ENCODE data around the gene LGR6.
"Not testable (repeated sequence)": the region's sequence is repeated elsewhere in the genome, so short reads cannot be mapped to it uniquely, and the experiment has no call there.

The LGR6 gene

DNA sequence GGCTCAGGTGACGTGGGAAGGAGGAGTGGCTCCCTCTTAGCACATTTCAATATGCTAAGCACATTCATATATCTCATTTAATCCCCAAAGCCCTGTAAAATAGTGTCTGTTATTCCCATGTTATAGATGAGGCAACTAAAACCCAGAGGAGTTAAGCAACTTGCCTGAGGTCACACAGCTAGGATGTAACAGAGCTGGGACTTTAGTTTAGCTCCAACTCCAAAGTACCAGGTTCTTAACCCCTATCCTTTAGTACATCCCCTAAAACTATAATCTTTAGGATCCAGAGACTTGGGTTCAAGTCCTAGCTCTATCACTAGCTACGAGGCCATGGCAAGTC, 48.5 kb downstream of the LGR6 start:
- no peak for DNase-seq

DNA sequence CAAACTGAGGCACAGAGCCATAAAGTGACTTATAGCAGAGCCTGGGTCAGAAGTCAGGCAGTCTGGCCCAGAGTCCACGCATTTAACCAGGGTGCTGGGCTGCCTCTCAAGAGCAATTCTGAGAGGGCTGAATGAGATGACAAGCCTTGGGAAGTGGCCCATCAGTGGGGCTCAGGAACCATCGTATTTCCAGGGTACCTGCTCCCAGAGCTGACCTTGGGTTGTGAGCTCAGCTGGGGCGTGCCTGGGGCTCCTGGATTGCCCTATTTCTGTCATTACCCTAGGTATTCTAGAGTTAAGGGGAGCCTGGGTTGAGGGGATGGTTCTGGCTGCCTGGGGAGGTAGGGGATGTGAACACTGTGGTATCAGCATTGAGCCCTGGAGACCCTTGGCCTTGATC, 49.4 kb downstream of the LGR6 start:
- DNase-seq: no peak

DNA sequence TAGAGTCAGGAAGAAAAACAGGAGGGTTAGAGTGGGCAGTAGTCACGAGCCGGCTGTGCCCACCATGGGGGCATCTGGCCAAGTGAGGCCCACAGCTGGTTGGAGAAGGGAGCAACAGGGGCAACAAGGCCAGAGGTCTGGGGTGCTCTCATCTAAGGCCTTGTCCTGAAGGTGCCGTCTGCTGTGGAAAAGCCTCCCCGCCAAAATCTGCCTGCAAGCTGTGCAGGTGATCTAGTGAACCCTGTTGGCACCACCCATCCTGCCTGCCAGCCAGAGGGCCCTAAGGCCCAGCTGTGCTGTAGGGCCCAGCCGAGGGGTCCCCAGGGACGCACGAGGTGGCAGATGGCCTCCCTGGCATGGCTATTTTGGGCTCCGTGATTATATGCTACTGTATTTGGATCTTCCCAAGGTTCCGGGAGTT, 51.3 kb downstream of the LGR6 start:
- DNase-seq: no peak

DNA sequence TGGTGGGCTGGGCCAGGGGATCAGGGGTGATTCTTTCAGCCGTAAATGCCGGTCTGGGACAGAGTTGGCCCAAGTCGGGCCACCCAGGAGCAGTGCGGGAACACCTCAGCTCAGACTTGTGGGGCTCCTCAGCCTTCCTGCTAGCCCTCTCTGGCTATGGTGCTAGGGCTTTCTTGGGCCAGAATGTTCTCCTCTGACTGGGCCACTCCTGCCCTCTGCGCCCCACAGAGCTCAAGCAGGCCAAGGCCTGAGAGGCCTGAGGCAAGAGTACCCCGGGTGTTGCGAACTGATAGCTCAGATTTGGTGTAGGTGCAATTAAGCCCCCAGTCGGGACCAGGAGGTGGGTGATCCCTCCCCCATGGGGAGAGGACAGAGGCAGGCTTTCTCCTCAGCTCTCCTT, 51.8 kb downstream of the LGR6 start:
- DNase-seq: no peak

DNA sequence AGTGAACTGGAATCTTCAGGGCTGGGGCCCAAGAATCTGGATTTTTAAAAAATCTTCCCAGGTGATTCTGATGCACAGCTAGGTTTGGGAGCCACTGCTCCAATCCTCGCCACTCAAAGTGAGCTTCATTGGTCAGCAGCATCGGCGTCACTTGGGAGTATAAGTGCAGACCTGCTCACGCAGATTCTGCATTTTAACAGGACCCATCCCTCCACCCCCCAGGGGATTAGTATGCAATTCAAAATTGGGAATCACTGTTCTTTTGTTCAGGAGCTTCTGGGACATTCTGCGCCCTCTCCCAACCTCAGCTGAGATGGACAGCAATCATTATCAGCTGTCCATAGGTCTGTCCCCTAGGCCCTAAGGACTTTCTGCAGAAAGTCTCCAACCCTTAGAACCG, 53.5 kb downstream of the LGR6 start:
- no peak for DNase-seq

DNA sequence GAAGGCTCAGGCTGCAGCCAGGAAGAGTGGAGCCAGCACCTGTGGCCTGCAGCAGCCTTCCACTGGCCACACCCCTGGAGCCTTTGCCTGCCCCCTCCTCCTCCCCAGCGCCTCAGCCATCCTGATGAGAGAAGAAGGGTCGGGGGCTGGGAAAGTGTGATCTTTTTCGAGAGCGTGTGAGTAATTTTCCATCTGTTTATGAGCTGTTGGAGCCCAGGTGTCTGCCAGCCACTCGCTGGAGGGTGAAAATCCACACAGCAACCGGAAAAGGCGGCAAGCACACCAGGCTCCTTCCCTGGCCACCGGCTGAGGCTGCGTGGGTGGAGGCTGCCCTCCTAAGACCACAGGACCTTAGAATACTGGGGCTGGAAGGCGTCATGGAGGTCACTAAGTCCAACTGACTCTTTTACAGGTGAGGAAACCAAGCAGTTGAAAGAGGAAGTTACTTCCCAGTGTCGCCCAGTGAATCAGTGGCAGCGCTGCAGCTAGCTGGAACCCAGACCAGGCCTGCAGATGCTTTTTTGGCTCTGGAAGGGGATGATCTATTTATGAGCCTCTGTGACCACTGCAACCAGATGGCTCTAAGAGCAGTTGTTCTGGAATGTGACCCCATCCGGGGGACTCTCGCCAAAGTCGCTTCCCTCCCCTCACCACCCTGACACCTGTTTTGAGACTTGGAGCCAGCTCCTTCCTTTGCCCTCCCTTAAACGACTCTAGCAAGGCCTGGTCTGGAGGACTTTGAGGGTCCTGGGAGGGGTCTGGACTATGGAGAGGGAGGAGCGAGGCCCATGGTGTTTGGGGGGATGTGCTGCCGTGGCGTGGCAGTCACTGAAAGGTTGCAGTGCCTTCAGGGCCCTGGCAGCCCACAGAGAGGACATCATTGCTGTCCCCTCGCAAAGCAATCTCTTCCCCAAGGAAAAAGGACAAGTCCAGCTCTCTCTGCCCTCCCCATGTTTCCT, 54.5 kb downstream of the LGR6 start:
- no peak for DNase-seq

DNA sequence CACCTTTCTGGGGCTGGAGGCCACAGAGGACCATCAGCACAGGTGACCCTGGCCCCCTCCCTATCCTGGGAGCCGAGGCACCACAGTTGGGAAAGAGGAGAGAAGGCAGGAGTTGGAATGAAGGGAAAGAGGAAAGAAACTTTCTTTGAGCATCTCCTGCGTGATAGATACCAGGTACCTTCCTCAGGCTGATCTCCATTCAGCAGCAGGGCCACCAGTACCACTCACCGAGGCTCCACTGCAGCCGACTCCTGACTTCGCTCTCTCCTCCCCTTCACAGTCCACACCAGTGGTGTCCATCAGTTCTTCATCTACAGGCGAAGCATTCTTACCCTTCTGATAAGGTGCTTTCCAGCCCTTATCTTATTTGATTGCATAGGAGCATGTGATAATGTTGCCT, 55.3 kb downstream of the LGR6 start:
- DNase-seq: no peak

DNA sequence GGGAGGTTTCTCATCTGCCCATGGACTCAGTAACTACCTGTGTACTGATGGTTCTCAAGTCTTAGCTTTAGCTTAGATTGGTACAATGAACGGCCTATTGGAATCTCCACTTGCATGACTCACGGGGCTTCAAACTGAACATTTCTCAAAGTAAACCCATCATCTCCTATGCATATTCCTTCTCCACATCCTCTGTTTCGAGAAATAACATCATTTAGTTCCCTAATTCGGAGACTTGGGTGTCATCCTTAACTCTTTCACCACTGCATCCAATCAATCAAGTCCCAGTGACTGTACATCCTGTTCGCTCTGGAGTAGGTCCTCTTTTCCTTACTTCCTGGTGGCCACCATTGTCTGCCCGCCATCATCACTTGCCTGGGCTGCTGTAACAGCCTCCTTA, 55.8 kb downstream of the LGR6 start:
- DNase-seq: no peak

DNA sequence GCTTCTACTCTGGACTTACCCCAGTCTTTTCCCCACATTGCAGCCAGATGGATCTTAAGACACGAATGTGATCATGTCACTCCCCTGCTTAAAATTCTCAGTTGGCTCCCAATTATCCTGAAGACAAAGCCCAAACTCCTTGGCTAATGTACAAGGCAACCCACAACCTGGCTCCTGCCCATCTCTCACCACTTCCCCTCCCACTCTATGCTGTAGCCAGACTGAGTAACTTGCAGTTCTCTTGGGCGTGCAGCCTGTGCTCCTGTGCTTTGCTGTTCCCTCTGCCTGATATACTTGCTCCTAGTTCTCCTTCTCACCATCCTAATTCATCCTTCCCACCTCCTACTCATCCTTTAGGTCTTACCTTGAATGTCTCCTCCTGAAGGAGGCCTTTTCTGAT, 56.2 kb downstream of the LGR6 start:
- no peak for DNase-seq

DNA sequence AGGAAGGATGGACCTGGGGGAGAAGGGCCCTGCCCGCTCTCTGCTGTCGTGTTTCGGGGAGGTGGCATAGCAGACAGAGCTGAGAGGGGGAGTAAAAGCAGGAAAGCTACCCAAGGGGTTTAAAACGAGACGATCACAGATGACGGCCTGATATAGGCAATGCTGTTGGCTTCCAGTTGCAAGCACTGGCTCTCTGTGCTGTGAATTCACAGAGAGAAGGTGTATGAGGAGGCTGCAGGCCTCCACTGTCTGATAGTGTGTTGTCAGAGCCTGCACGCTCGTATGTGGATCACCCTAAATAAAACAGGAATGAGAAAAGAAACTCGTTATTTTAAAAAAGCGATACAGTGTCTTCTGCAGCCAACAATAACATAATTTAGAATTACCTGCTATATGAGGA, 57.4 kb downstream of the LGR6 start:
- no peak for DNase-seq

DNA sequence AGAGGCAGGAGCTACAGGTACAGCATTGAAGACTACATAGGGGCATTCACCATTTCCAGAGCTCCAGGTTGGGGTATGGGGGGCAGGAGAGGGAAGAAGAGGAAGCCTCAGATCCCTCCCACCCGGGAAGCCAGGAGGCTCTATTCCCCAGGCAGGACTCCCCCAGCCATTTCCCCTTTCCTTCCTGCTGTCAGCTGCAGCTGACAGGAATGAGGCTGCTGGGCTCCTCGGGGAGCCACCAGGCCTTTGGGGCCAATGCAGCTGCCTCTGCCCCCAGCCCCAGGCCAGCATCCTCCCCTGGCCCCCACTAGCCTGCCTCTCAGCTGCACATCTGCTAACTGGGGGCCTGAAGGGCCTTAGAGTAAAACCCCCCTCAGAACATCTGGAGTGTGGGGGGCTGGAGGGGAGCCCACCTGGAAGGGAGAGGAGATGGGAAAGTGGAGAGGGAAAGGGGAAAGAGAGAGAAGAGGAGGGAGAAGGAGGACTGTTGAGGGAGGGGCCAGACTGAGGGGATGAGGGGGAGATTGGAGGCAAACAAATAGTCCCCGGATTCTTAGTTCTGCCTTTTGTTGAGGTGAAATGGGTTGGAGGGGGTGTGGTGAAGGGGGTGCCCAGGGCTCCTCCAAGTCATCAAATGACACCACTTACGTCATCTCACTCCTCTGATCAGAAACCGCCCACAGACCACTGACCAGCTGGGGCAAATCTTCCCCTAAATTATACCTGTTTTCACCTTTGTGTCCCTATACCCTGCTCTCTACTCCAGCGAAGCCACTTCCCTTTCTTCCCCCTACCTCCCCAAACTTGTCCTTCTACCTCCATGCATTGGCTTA, 58.0 kb downstream of the LGR6 start:
- DNase-seq: no peak

DNA sequence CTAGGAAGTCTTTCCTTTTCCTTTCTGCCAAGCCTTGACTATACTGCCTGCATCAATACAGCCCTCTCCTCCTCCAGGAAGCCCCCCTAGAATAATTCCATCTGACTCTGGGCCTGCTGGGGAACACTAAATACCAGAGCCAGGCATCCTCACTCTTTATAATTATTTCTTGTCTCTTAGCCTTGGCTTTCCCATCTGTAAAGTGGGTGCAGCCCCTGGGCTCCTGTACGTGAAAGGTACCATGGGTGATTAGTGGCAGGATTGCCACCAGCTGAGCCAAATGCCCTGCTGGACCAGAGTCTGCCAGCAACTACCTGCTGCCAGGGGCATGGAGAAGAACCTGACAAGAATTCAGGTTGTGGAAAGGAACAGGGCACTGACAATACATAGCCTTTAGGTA, 58.7 kb downstream of the LGR6 start:
- no peak for DNase-seq

DNA sequence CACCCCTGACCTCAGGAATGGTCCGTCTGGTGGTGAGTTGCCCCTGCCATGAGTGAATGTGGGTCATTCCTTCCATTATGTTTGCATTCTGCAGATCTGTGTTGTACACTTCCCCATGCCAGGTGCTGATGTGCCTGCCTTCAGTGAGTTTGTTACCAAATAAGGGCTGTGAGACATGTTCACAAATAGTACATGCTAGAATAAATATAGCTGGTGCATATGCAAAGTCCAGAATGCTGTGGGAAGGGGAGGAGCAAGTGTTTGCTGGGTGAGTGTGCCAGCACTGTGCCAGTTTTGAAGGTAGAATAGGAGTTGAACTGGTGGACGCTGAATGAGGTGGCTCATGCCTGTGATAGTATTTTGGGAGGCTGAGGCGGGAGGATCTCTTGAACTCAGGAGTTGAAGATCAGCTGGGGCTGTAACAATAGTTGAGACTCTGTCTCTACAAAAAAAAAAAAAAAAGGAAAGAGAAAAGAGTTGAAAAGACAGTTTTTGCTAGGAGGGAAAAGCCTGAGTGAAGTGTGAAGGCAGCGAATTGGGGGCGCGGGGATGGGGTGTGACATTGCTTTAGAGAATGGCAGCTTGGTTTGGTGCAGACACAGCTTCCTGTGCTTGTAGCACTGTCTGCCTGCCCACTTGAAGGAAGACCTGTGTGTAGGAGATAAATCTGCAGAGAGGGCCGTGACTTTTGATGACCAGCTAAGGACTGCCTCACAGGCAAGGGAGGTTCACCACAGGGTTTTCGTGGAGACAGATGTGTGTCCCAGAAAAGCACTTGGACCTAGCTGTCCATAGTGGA, 61.1 kb downstream of the LGR6 start:
- DNase-seq: no peak

DNA sequence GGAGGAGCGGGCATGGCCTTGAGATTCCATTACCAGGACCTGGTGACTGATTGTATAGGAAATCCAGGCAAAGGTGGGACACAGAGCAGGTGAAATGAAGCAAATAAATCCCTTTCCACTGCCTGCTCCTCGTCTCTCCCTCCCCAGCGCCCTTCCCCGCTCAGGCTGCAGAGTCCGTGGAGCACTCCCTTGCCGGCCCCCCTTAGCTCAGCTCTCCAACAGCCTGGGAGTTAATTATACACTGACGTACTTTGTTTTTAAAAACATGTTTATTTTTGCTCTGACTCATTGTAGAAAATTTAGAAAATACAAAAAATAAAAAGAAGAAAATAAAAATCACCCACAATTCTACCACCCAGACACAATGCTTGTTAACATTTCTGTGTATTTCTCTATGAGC, 61.7 kb downstream of the LGR6 start:
- no peak for DNase-seq

DNA sequence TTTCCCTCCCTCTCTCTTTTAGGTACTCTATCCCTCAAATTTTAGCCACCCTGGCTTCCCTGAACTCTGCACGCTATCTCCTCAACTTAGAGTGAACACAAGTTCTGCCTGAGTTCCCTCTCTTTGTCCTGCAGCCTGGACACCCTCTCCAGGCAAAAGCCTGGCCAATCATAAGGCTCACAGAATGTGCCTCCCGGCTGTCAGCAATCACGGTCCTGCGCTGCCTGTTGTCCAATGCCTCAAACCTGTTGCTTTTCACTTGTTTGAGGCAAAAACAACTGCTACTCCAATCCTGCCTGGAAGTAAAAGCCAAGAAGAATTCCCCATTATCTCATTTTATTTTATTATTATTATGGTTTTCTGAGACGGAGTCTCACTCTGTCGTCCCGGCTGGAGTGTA, 66.1 kb downstream of the LGR6 start:
- no peak for DNase-seq

DNA sequence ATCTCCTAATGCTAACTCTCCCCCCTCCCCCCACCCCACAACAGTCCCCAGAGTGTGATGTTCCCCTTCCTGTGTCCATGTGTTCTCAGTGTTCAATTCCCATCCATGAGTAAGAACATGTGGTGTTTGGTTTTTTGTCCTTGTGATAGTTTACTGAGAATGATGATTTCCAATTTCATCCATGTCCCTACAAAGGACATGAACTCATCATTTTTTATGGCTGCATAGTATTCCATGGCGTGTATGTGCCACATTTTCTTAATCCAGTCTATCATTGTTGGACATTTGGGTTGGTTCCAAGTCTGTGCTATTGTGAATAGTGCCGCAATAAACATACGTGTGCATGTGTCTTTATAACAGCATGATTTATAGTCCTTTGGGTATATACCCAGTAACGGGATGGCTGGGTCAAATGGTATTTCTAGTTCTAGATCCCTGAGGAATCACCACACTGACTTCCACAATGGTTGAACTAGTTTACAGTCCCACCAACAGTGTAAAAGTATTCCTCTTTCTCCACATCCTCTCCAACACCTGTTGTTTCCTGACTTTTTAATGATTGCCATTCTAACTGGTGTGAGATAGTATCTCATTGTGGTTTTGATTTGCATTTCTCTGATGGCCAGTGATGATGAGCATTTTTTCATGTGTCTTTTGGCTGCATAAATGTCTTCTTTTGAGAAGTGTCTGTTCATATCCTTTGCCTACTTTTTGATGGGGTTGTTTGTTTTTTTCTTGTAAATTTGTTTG, 67.8 kb downstream of the LGR6 start:
- not testable (repeated sequence) for DNase-seq

DNA sequence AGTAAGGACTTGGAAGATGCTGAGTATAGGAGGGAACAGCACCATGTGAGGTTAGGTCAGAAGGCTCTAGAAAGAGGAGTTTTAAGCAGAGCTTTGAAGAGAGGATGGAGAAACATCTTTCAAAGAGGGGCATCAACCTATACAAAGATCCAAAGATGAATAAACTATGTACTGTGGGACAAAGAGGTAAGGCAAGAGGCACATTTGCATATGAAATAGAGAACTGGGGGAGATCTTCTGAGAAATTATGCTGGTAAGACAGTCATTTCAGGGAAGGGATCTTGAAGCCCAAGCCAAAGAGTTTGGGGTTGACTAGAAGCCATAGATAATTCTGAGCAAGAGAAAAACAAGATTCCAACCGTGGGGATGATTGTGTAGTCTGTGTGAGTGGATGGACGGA, 70.0 kb downstream of the LGR6 start:
- no peak for DNase-seq

DNA sequence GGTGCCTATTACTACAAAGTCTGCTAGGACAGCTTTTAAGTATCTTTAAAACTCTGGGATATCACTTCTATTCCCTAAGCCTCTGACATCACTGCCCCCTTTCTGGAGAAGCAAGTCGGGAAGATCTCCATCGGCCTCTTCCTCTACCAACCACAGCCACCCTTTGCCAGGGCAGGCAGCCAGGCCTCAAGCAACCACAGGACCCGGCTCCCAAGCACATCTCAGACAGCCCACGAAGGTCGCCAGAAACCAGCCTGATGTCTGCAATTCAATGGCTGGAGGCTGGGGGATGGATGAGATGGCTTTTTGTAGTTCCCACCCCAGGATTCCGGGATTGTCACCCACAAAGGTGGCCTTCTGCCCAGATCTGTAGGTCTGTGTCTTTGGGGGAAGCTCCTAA, 70.7 kb downstream of the LGR6 start:
- DNase-seq: no peak

DNA sequence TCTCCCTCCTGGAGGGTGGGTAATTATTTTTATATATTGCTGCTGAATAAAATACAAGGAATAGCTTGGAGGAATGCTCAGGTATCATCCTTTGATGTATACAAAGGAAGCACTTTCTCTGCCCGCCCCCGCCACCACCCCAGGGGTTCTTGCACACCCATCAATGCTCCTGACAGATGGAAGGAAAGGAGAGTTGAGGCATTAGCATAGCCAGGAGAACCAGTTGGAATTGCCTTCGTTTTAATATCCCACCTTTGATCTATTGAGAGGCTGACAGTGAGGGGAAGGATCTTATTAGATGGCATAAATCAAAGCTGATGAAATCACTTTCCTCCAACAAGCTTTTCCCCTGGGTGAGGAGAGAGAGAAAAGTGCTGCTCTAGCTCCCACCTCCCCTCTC, 71.1 kb downstream of the LGR6 start:
- no peak for DNase-seq

DNA sequence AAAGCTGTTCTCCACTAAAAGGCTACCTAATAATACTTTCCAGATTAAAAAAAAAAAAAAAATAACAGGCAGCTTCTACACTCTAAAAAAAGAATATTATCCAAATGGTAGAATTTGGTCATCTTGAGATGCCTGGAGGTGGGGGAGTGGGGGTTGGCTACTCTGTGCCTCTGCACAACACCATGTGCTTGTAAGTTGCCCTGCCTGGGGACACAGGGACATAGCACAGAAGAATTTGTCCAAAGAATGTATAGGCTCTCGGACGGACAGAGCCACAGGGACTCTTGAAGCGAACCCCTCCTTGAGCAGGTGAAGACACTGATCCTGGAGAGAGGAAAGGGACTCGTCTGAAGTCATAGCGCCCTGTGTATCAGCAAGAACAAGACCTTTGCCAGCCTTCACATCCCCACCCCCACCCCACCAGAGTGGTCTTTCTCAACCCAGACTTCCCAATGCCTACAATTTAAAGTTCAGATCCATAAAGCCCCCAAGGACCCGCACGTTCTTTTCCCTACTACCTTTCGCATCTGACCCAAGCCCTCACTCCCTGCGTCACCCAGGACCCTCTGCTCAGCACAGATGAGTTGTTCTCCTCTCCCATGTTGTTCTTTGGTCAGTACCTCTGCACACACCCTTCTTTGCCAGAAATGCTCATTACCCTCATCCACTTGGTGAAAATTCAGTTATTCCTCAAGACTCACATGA, 72.6 kb downstream of the LGR6 start:
- no peak for DNase-seq

DNA sequence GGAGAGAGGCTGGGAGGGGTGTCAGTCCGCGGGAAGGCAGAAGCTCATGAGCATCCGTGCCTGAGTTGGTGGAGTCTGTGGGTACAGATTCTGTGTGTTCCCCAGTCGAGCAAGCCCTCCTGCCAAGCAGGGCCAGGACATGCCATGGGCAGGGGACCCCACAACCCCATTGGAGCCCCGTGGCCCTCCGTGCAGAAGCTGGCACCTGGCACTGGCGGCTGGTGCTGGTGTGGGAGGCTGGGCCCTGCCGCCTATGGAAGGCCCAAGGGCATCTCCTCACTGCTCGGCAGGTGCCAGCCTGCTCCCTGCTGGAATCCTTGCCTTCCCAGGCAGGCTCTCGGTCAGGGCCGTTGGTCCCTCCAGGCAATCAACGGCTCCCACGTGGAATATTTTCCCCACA, 74.4 kb downstream of the LGR6 start:
- no peak for DNase-seq

DNA sequence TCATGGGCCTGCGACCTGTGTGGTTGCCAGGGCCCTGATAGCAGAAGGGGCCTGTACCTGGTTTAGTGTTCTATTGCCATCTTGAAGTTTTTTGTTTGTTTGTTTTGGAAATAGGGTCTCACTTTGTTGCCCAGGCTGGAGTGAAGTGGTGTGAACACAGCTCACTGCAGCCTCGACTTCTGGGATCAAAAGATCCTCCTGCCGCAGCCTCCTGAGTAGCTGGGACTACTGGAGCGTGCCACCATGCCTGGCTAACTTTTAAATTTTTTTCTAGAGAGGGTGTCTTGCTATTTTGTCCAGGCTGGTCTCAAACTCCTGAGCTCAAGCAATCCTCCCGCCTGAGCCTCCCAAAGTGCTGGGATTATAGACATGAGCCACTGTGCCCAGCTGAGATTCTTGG, 75.2 kb downstream of the LGR6 start:
- DNase-seq: no peak
